ENCODE results near the gene TREML1.

GRCh38 chr6:41161851-41162552 is 7.9 kb upstream of the TREML1 start:
- TF ChIP-seq CTCF (conservative IDR thresholded peaks at IDR 0.05; ENCODE audit: low read depth, low read length): no peak
- no peak for TF ChIP-seq EZH2 (IDR thresholded peaks at IDR 0.05; ENCODE audit: borderline replicate concordance, low read depth, low read length, poor library complexity, severe bottlenecking)

All from A673 (cell line).